Measurements from ENCODE around the gene PGLYRP2. TPM values are rescaled to one million over a fixed set of nuclear protein-coding genes. Genes with fewer than 3 reads are reported as not detected.

The PGLYRP2 gene
- total RNA-seq, 1 donor: not detected

- Histone ChIP-seq H3K9me3 (ENCODE audit: low read depth, low read length) (no peaks in the 10 kb centered on the region), H3K4me2 (ENCODE audit: insufficient read depth, low read length) (no peak overlapping the region), H3K4me3 (ENCODE audit: insufficient read depth, low read length) (no peak overlapping the region), H3K79me2 (ENCODE audit: insufficient read depth, low read length) (no peaks in the 10 kb centered on the region), H3K27ac (ENCODE audit: low read depth, low read length) (no peak overlapping the region), H4K20me1 (ENCODE audit: insufficient read depth, low read length) (no peaks in the 10 kb centered on the region), H3K36me3 (ENCODE audit: insufficient read depth, low read length) (no peaks in the 10 kb centered on the region), H2AFZ (ENCODE audit: low read length) (no peak overlapping the region), H3K4me1 (ENCODE audit: insufficient read depth, low read length) (peaks cover under 1% of the 10 kb centered on the region), H3K27me3 (ENCODE audit: insufficient read depth, low read length) (peaks cover 29% of the 10 kb centered on the region)
- DNase-seq (ENCODE audit: insufficient read length, low spot score, missing footprints): peak; percentile 61
- no peak for TF ChIP-seq CTCF (IDR thresholded peaks at IDR 0.05; ENCODE audit: extremely low read depth, low read depth, low read length)
Observed at GRCh38 chr19:15461694-15462093, 17.6 kb downstream of the PGLYRP2 start.

DNA sequence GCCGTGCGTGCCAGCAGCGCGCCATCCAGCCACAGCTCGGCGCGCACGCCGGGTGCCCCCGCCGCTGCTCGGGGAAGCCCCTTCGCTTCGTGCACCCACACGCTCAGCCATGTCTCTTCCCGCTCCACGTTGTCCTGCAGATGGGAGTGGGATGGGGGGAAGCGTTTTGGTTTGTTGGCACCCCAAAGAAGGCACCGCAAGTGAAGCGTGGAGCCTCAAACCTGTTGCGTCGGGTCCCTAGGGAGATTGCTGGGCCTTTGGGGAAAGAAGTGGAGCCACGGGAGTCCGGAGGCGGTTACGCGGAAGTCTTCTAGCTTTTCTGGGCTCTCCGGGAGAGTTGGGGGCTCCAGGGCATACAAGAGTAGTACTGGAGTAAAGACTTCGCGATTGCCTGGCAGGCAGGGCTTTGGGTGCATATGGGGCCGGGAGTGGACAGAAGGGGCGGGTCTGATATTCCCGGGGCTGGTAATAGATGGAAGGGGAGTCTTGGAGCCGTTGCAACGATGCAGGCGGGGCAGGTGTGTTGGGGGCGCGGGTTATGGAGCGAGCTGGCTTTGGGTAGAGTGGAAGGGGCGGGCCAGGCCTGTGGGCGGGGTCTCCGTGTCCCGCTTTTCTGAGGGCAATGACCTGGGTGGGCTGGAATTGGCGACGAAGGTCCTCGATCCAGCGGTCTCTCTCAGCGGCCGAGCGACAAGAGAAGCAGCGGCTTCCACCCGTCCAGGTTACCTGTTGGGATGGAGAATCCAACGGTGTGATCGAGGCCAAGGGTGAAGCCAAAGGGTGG is 21.4 kb downstream of the PGLYRP2 start:
- Histone ChIP-seq H3K27me3 (ENCODE audit: insufficient read depth, low read length) (peaks cover 41% of the 10 kb centered on the region), H3K79me2 (ENCODE audit: insufficient read depth, low read length) (no peaks in the 10 kb centered on the region), H3K4me2 (ENCODE audit: insufficient read depth, low read length) (no peak overlapping the region), H3K4me3 (ENCODE audit: insufficient read depth, low read length) (no peak overlapping the region), H4K20me1 (ENCODE audit: insufficient read depth, low read length) (no peaks in the 10 kb centered on the region), H3K9me3 (ENCODE audit: low read depth, low read length) (no peaks in the 10 kb centered on the region), H3K36me3 (ENCODE audit: insufficient read depth, low read length) (no peaks in the 10 kb centered on the region), H3K4me1 (ENCODE audit: insufficient read depth, low read length) (peaks cover 2% of the 10 kb centered on the region), H3K27ac (ENCODE audit: low read depth, low read length) (no peak overlapping the region), H2AFZ (ENCODE audit: low read length) (no peak overlapping the region)
- no peak for TF ChIP-seq CTCF (IDR thresholded peaks at IDR 0.05; ENCODE audit: extremely low read depth, low read depth, low read length)
- peak; percentile 82 for DNase-seq (ENCODE audit: insufficient read length, low spot score, missing footprints)

DNA sequence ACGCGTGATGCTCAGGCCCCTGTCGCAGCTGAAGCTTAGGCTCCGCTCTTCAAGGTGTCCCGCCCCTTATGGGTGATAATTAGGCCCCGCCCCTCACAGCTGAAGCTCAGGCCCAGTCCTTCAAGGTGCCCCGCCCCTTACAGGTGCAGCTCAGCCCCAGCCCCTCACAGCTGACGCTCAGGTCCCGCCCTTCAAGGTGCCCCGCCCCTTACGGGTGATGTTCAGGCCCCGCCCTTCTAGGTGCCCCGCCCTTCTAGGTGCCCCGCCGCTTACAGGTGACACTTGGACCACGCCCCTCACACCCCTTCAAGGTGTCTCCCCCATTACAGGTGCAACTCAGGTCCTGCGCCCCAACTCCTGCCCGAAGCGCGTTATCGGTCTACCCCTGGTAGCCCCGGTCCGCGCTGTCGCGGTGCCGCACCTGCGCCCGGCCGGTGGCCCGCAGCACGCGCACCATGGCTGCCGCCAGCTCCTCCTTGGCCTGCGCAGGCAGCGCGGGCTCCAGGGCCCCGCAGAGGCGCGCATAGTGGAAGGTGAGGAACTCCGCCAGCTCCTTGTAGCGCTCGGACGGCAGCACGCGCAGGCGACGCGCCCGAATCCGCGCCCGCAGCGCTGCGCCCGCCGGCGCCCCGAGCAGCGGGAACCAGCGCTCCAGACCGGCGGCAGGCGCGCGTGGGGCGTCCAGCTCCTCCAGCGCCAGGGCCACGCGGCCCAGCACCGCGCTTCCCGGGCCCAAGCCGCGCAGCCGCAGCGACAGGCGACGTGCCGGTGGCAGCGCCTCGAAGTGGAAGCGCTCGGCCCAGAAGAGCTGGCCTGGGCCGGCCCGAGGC is 22.2 kb downstream of the PGLYRP2 start:
- H3K4me3 ChIP-seq (ENCODE audit: insufficient read depth, low read length): no peak overlapping the region
- H3K9me3 ChIP-seq (ENCODE audit: low read depth, low read length): no peaks in the 10 kb centered on the region
- no peak overlapping the region for H3K27ac ChIP-seq (ENCODE audit: low read depth, low read length)
- no peak for TF ChIP-seq CTCF (IDR thresholded peaks at IDR 0.05; ENCODE audit: extremely low read depth, low read depth, low read length)
- H3K36me3 ChIP-seq (ENCODE audit: insufficient read depth, low read length): no peaks in the 10 kb centered on the region
- peaks cover 41% of the 10 kb centered on the region for H3K27me3 ChIP-seq (ENCODE audit: insufficient read depth, low read length)
- H2AFZ ChIP-seq (ENCODE audit: low read length): no peak overlapping the region
- H3K4me1 ChIP-seq (ENCODE audit: insufficient read depth, low read length): peaks cover 6% of the 10 kb centered on the region
- H3K4me2 ChIP-seq (ENCODE audit: insufficient read depth, low read length): no peak overlapping the region
- no peaks in the 10 kb centered on the region for H3K79me2 ChIP-seq (ENCODE audit: insufficient read depth, low read length)
- DNase-seq (ENCODE audit: insufficient read length, low spot score, missing footprints): peak; percentile 90
- H4K20me1 ChIP-seq (ENCODE audit: insufficient read depth, low read length): no peaks in the 10 kb centered on the region

DNA sequence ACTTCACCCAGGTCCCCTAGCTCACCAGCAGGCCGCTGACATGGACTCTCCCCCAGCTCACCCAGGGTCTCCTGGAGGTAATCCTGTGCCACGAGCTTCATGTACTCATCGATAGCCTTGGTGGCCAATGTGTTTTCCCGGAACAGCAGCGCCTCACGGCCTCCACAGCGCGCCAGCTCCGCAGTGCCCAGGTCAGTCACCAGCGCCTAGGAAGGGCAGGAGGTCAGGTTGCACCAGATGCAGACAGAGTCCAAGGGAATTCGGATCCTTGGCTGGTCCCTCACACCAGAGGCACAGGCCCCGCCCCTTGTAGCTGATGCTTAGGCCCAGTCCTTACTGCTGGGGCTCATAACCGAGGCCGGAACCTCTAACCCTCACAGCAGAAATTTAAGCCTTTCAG is 22.9 kb downstream of the PGLYRP2 start:
- no peaks in the 10 kb centered on the region for H3K9me3 ChIP-seq (ENCODE audit: low read depth, low read length)
- H3K4me2 ChIP-seq (ENCODE audit: insufficient read depth, low read length): no peak overlapping the region
- no peak overlapping the region for H3K27ac ChIP-seq (ENCODE audit: low read depth, low read length)
- H3K4me1 ChIP-seq (ENCODE audit: insufficient read depth, low read length): peaks cover 6% of the 10 kb centered on the region
- TF ChIP-seq CTCF (IDR thresholded peaks at IDR 0.05; ENCODE audit: extremely low read depth, low read depth, low read length): no peak
- no peak overlapping the region for H3K4me3 ChIP-seq (ENCODE audit: insufficient read depth, low read length)
- DNase-seq (ENCODE audit: insufficient read length, low spot score, missing footprints): peak; percentile 89
- H2AFZ ChIP-seq (ENCODE audit: low read length): no peak overlapping the region
- peaks cover 37% of the 10 kb centered on the region for H3K27me3 ChIP-seq (ENCODE audit: insufficient read depth, low read length)
- no peaks in the 10 kb centered on the region for H3K36me3 ChIP-seq (ENCODE audit: insufficient read depth, low read length)
- H3K79me2 ChIP-seq (ENCODE audit: insufficient read depth, low read length): no peaks in the 10 kb centered on the region
- no peaks in the 10 kb centered on the region for H4K20me1 ChIP-seq (ENCODE audit: insufficient read depth, low read length)
